H1 (cell line): Measurements from ENCODE around the gene ABCD1.

Experiments
- CHD7 ChIP-seq: fragments of 300-600 bp; sonication (generic); IDR thresholded peaks from 2 replicates; pipeline ENCODE4 v1.7.1; 2012; ENCODE audit warnings: low read length, moderate library complexity, mild to moderate bottlenecking, inconsistent platforms; ENCODE audit not compliant: insufficient replicate concordance
- CREB1 ChIP-seq: IDR thresholded peaks from 2 replicates; pipeline ENCODE4 v1.6.1; 2012; ENCODE audit warnings: inconsistent platforms
- CTBP2 ChIP-seq: IDR thresholded peaks from 2 replicates; pipeline ENCODE4 v1.7.0; 2011; ENCODE audit warnings: borderline replicate concordance, mild to moderate bottlenecking, moderate library complexity, mixed read lengths, low read length; ENCODE audit not compliant: insufficient read depth, insufficient read length
- CTCF ChIP-seq, 3 experiments: IDR thresholded peaks; 1 replicate in 2 of 3; 2 replicates in 1 of 3; pipeline versions ENCODE4 v1.5.1 to v1.6.1; 2011; ENCODE audit warnings: low read length in 3 of 3, mild to moderate bottlenecking in 3 of 3, inconsistent platforms in 2 of 3, low read depth in 1 of 3, moderate library complexity in 1 of 3; ENCODE audit not compliant: insufficient read depth in 1 of 3; ENCODE audit errors: control extremely low read depth in 1 of 3
- EZH2 ChIP-seq: fragments of 200-600 bp; sonication (generic); IDR thresholded peaks from 2 replicates; pipeline ENCODE4 v1.7.1; 2012; ENCODE audit warnings: low read depth, mild to moderate bottlenecking, moderate library complexity, low read length, inconsistent platforms; ENCODE audit not compliant: severe bottlenecking
- FOSL1 ChIP-seq: IDR thresholded peaks from 2 replicates; pipeline ENCODE4 v1.6.1; 2011; ENCODE audit warnings: mild to moderate bottlenecking, low read depth, low read length, moderate library complexity; ENCODE audit not compliant: insufficient read depth
- JUND ChIP-seq: IDR thresholded peaks from 2 replicates; pipeline ENCODE4 v1.6.1; 2011; ENCODE audit warnings: mild to moderate bottlenecking, improper control_type of control experiment, low read length
- KDM1A ChIP-seq: fragments of 200-600, 300-600 bp; sonication (generic); IDR thresholded peaks from 2 replicates; pipeline ENCODE4 v1.7.1; 2016; ENCODE audit warnings: mild to moderate bottlenecking, low read length, borderline replicate concordance
- POLR2A ChIP-seq, 2 experiments: IDR thresholded peaks; 1 replicate in 1 of 2; 2 replicates in 1 of 2; pipeline ENCODE4 v1.6.1; 2011; ENCODE audit warnings: low read depth in 2 of 2, low read length in 2 of 2, mild to moderate bottlenecking in 2 of 2; ENCODE audit errors: control extremely low read depth in 1 of 2
- RAD21 ChIP-seq, 2 experiments: IDR thresholded peaks in 1 of 2; conservative IDR thresholded peaks in 1 of 2; 2 replicates each; pipeline ENCODE4 v1.6.1; 2011; ENCODE audit warnings: low read depth in 2 of 2, low read length in 2 of 2, improper control_type of control experiment in 1 of 2, inconsistent platforms in 1 of 2, mild to moderate bottlenecking in 1 of 2, moderate library complexity in 1 of 2
- RXRA ChIP-seq: IDR thresholded peaks from 2 replicates; pipeline ENCODE4 v1.6.1; 2011; ENCODE audit warnings: low read depth, mild to moderate bottlenecking, low read length, moderate library complexity; ENCODE audit not compliant: insufficient read depth
- SRF ChIP-seq: IDR thresholded peaks from 2 replicates; pipeline ENCODE4 v1.6.1; 2011; ENCODE audit warnings: mild to moderate bottlenecking, low read depth, low read length, moderate library complexity
- TAF1 ChIP-seq: IDR thresholded peaks from 2 replicates; pipeline ENCODE4 v1.6.1; 2011; ENCODE audit warnings: mild to moderate bottlenecking, low read depth, low read length

- TF ChIP-seq EZH2: no peak
- no peak for TF ChIP-seq CREB1
- TF ChIP-seq RXRA: no peak
- TF ChIP-seq CHD7: no peak
- TF ChIP-seq POLR2A (IDR thresholded peaks at IDR 0.05; ENCODE audit: control extremely low read depth in 1 of 2, low read depth in 2 of 2, low read length in 2 of 2): no peak
- no peak for TF ChIP-seq SRF
- TF ChIP-seq CTBP2: no peak
- no peak for TF ChIP-seq CTCF (IDR thresholded peaks at IDR 0.05; ENCODE audit: control extremely low read depth in 1 of 3, insufficient read depth in 1 of 3, low read depth in 1 of 3, low read length in 3 of 3)
- TF ChIP-seq TAF1: no peak
- no peak for TF ChIP-seq JUND
- TF ChIP-seq KDM1A: no peak
- no peak for TF ChIP-seq FOSL1
- TF ChIP-seq RAD21 (IDR thresholded peaks at IDR 0.05 in 1 of 2, conservative IDR thresholded peaks at IDR 0.05 in 1 of 2; ENCODE audit: low read depth in 2 of 2, low read length in 2 of 2): no peak
Measured at GRCh38 chrX:153789654-153790053, 65.0 kb downstream of the ABCD1 start.
